GM21717 (cell line): ENCODE measurements around the gene TRIO.

Source experiments
- ATAC-seq: cut with Tn5 transposase; IDR thresholded peaks from one replicate; pipeline ENCODE4 v1.9.1; 2021; ENCODE audit warnings: mild to moderate bottlenecking, moderate library complexity; ENCODE audit not compliant: unreplicated experiment

The TRIO gene

GRCh38 chr5:14260637-14261036 is 117.5 kb downstream of the TRIO start:
- no peak for ATAC-seq

- no peak for ATAC-seq
These were observed 118.1 kb downstream of the TRIO start for GRCh38 chr5:14261235-14261634.

- no peak for ATAC-seq
These were observed 118.9 kb downstream of the TRIO start for GRCh38 chr5:14261856-14262611.

GRCh38 chr5:14263113-14263512 is 120.0 kb downstream of the TRIO start:
- ATAC-seq, result no peak

GRCh38 chr5:14263699-14264098 is 120.6 kb downstream of the TRIO start:
- ATAC-seq, result no peak

GRCh38 chr5:14264605-14265316 is 121.6 kb downstream of the TRIO start:
- ATAC-seq, result peak; percentile 86

- ATAC-seq, result no peak
These were observed 122.4 kb downstream of the TRIO start for GRCh38 chr5:14265570-14265969.

GRCh38 chr5:14266171-14266570 is 123.0 kb downstream of the TRIO start:
- ATAC-seq, result no peak

- no peak for ATAC-seq
These were observed 123.5 kb downstream of the TRIO start for GRCh38 chr5:14266686-14267085.

GRCh38 chr5:14267166-14267838 is 124.2 kb downstream of the TRIO start:
- ATAC-seq, result no peak

- ATAC-seq, result no peak
These were observed 125.0 kb downstream of the TRIO start for GRCh38 chr5:14267991-14268708.

- no peak for ATAC-seq
These were observed 125.6 kb downstream of the TRIO start for GRCh38 chr5:14268738-14269137.

GRCh38 chr5:14269395-14269794 is 126.3 kb downstream of the TRIO start:
- ATAC-seq, result no peak

- ATAC-seq, result peak; percentile 65
These were observed 127.1 kb downstream of the TRIO start for GRCh38 chr5:14270209-14270702.

- ATAC-seq, result no peak
These were observed 129.5 kb downstream of the TRIO start for GRCh38 chr5:14272548-14273205.

GRCh38 chr5:14273207-14273767 is 130.1 kb downstream of the TRIO start:
- no peak for ATAC-seq

- ATAC-seq, result no peak
These were observed 133.2 kb downstream of the TRIO start for GRCh38 chr5:14276380-14276779.

GRCh38 chr5:14277385-14278320 is 134.5 kb downstream of the TRIO start:
- peak; percentile 49 for ATAC-seq

GRCh38 chr5:14280294-14280854 is 137.2 kb downstream of the TRIO start:
- no peak for ATAC-seq
